NT2/D1 (cell line): ENCODE measurements around the gene DCTD.

Experiments
- YY1 ChIP-seq: IDR thresholded peaks from 2 replicates; pipeline ENCODE4 v1.6.1; 2011; ENCODE audit not compliant: insufficient read length, insufficient read depth
- ZNF274 ChIP-seq: IDR thresholded peaks from 2 replicates; pipeline ENCODE4 v1.6.1; 2011; ENCODE audit warnings: mild to moderate bottlenecking, low read depth, low read length

DNA sequence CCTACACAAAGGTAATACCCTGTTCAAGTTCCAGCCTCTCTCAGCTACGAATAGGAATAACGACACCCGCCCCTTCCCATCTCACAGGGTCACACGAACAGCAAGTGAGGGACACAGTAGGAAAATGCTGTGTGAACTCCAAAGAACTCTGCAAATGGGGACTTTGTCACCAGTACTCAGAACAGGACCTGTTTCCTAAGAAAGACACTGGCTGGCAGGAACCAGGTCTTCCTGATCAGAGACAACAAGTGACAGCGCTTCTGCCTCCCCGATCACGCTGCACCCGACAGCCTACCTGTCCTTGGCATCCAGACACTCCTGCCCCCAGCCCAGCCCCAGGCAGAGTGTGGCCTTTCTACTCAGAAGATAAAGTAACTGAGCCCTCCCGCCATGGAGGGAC, 14.2 kb downstream of the DCTD start:
- TF ChIP-seq YY1 (no peak), ZNF274 (no peak)
